ENCODE measurements around the gene ZNF362.

- TF ChIP-seq CTCF (IDR thresholded peaks at IDR 0.05; ENCODE audit: poor library complexity) (peak; percentile 91), EZH2 (IDR thresholded peaks at IDR 0.05; ENCODE audit: borderline replicate concordance) (no peak), EZH2phosphoT487 (IDR thresholded peaks at IDR 0.05; ENCODE audit: low read depth, severe bottlenecking, unreplicated experiment) (no peak)
These were observed 39.3 kb downstream of the ZNF362 start for GRCh38 chr1:33295450-33296081.

Measured in hepatocyte (in vitro differentiated cells).